PFSK-1 (cell line): Measurements from ENCODE around the gene MAP4K4.

ENCODE experiments used
- FOXP2 ChIP-seq: optimal IDR thresholded peaks from 2 replicates; pipeline ENCODE3; 2011; ENCODE audit warnings: borderline replicate concordance, control low read depth, inconsistent platforms; ENCODE audit not compliant: insufficient read depth; ENCODE audit errors: extremely low read length, extremely low read depth
- POLR2AphosphoS5 ChIP-seq: IDR thresholded peaks from 2 replicates; pipeline ENCODE4 v1.6.1; 2012; ENCODE audit warnings: low read depth, mild to moderate bottlenecking, control low read depth, low read length, moderate library complexity
- SIN3A ChIP-seq: IDR thresholded peaks from 2 replicates; pipeline ENCODE4 v1.6.1; 2012; ENCODE audit warnings: mild to moderate bottlenecking, low read length, moderate library complexity, borderline replicate concordance; ENCODE audit not compliant: insufficient read depth
- TAF1 ChIP-seq: IDR thresholded peaks from 2 replicates; pipeline ENCODE4 v1.6.1; 2012; ENCODE audit warnings: low read length, control low read depth, borderline replicate concordance; ENCODE audit not compliant: insufficient read depth
- TF ChIP-seq, protein P1 (sequence below), 2 experiments: IDR thresholded peaks; 2 replicates each; pipeline versions ENCODE4 v1.6.1 to v1.8.0; 2011 to 2012; ENCODE audit warnings: low read depth in 2 of 2, low read length in 2 of 2, control low read depth in 1 of 2, inconsistent platforms in 1 of 2, mild to moderate bottlenecking in 1 of 2, moderate library complexity in 1 of 2; ENCODE audit not compliant: insufficient read depth in 1 of 2

MAP4K4 gene

DNA sequence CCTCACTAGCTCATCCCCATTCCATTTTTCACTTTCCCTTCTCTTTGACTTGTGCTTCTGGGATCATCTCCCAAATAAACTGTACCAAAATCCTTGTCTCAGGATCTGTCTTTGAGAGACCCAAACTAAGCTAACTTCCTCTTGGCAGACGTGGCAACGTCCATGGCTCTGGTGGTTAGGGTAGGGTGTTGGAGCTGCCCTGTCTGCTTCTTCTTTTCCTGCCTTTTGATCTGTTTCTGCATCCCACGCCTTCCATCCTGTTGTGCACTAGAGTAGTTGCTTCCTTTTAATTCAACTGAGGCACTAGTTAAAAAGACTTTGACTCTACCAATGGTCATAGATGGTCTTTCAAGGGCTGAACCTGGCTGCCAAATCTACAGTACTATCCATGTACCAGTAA lies 5.5 kb upstream of the MAP4K4 start:
- TF ChIP-seq FOXP2 (no peak), SIN3A (no peak), POLR2AphosphoS5 (no peak), TAF1 (no peak)
- TF ChIP-seq, protein P1, sequence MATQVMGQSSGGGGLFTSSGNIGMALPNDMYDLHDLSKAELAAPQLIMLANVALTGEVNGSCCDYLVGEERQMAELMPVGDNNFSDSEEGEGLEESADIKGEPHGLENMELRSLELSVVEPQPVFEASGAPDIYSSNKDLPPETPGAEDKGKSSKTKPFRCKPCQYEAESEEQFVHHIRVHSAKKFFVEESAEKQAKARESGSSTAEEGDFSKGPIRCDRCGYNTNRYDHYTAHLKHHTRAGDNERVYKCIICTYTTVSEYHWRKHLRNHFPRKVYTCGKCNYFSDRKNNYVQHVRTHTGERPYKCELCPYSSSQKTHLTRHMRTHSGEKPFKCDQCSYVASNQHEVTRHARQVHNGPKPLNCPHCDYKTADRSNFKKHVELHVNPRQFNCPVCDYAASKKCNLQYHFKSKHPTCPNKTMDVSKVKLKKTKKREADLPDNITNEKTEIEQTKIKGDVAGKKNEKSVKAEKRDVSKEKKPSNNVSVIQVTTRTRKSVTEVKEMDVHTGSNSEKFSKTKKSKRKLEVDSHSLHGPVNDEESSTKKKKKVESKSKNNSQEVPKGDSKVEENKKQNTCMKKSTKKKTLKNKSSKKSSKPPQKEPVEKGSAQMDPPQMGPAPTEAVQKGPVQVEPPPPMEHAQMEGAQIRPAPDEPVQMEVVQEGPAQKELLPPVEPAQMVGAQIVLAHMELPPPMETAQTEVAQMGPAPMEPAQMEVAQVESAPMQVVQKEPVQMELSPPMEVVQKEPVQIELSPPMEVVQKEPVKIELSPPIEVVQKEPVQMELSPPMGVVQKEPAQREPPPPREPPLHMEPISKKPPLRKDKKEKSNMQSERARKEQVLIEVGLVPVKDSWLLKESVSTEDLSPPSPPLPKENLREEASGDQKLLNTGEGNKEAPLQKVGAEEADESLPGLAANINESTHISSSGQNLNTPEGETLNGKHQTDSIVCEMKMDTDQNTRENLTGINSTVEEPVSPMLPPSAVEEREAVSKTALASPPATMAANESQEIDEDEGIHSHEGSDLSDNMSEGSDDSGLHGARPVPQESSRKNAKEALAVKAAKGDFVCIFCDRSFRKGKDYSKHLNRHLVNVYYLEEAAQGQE (IDR thresholded peaks at IDR 0.05; ENCODE audit: insufficient read depth in 1 of 2, low read depth in 2 of 2, low read length in 2 of 2), result no peak

DNA sequence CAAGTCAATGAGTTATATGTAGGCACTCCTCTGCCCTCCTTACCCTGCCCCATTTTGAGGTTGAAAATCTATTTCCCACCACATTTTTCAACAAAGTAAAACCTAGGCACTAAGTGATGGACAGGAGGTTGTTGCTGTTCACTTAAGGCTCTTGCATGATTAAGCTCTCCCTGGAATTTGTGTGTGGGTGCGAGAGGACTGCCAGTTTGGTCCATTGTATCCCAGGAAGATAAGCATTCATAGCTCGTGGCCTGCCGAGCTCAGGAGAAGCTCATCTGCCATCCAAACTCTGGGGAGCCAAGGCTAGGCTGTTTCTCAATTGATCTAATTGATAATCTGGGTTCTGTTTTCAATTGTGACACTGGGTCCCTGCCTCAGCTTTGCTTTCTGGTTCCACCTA lies 4.7 kb upstream of the MAP4K4 start:
- no peak for TF ChIP-seq FOXP2
- TF ChIP-seq TAF1, result no peak
- TF ChIP-seq, protein P1 (IDR thresholded peaks at IDR 0.05; ENCODE audit: insufficient read depth in 1 of 2, low read depth in 2 of 2, low read length in 2 of 2), result no peak
- no peak for TF ChIP-seq POLR2AphosphoS5
- TF ChIP-seq SIN3A, result no peak

DNA sequence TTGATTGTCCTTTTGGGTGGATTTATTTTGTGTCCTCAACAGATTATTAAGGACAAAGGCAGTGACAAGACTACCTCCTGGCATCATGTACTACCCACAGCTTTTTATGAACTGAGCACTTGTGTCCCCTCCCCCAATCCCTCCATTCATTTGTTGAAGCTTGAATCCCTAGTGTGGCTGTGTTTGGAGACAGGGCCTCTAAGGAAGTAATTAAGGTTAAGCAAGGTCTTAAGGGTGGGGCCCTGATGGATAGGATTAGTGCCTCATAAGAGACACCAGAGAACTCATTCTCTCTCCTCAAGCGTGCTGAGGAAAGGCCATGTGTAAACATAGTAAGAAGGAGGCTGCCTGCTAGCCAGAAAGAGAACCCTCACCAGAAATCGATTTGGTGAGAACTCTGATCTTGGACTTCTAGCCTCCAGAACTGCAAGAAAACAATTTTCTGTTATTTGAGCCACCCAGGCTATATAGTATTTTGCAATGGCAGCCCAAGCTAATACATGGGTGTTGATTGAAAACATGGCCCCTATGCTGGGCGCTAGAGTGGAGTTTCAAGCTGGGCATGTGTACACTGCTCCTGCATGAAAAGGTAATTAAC lies 3.4 kb upstream of the MAP4K4 start:
- TF ChIP-seq TAF1 (no peak), FOXP2 (no peak), SIN3A (no peak), POLR2AphosphoS5 (no peak)
- TF ChIP-seq, protein P1 (IDR thresholded peaks at IDR 0.05; ENCODE audit: insufficient read depth in 1 of 2, low read depth in 2 of 2, low read length in 2 of 2), result no peak

DNA sequence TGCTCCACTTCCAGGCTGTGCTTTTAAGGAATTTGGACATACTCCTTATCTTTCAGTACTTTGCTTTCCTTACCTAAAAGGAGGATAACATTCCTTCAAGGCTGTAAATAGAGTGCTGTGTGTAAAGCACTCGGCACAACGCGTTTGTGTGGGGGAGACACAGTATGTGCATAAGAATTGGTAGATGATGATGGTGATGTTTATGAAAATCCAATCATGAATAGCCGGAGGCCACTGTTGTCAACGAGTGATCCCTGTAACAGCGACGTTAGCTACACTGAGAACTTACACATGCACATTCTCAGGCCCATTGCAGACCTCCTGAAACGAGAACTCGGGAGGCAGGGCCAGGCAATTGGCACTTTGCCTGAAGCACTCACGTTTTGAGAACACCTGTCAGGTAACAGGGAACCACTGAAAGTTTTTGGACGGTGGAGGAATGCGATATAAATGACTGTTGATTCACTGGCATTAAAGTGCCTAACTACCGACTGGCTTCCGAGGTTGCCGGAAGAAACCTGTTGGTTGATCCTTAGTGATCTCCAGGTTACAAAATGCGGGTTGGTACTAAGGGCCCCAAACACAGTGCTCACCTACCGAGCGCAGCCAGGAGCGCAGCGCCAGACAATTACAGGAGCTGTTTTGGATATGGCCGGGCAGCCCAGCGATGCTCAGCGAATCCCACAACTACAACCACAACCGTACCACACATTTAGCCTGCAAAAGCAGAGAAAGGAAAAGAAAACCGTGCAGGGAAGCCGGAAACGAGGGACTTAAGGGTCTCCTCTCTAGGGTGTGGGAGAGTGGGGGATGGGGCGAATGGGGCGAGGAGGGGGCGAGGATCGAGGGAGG lies 1.0 kb upstream of the MAP4K4 start:
- TF ChIP-seq, protein P1 (IDR thresholded peaks at IDR 0.05; ENCODE audit: insufficient read depth in 1 of 2, low read depth in 2 of 2, low read length in 2 of 2), result no peak; a peak in 1 of 4 replicates
- TF ChIP-seq TAF1 (no peak), SIN3A (no peak), POLR2AphosphoS5 (no peak), FOXP2 (no peak)
